Activated CD8-positive, alpha-beta T cell treated with anti-CD3 and anti-CD28 coated beads, Interleukin-2, amount 10 ng/mL, durations not matched to agents 7 days and 5 days (primary cell): ENCODE data around the gene TTC3. TPM values are rescaled to one million over a fixed set of nuclear protein-coding genes. Genes with fewer than 3 reads are reported as not detected.

Experiments used
- ATAC-seq: fragments of 150-1000 bp; cut with Tn5 transposase; one replicate; pipeline ENCODE4 v1.10.0; 2021; ENCODE audit warnings: moderate library complexity
- CTCF ChIA-PET: fragments of 350-600 bp; sonication (Branson Sonifier 250); formaldehyde crosslinking; loops from one replicate; lab custom pipeline; 2021; ENCODE audit warnings: antibody characterized with exemption; lab: Charles Lee
- POLR2A ChIA-PET: fragments of 350-600 bp; sonication (Branson Sonifier 250); formaldehyde crosslinking; loops from one replicate; lab custom pipeline; 2021; ENCODE audit warnings: antibody characterized with exemption; lab: Charles Lee
- DNase-seq: peaks from one replicate; pipeline ENCODE4 v3.0.0-alpha.2; 2020
- H3K27ac Mint-ChIP-seq: one replicate; pipeline ENCODE4 v1.8.0; 2021; ENCODE audit warnings: mild to moderate bottlenecking, mixed read lengths
- H3K27me3 Mint-ChIP-seq: one replicate; pipeline ENCODE4 v1.8.0; 2021; ENCODE audit warnings: low read depth, mixed read lengths
- H3K36me3 Mint-ChIP-seq: one replicate; pipeline ENCODE4 v1.8.0; 2021; ENCODE audit warnings: low read depth, mixed read lengths
- H3K4me1 Mint-ChIP-seq: one replicate; pipeline ENCODE4 v1.8.0; 2021; ENCODE audit warnings: low read depth, mixed read lengths
- H3K4me3 Mint-ChIP-seq: one replicate; pipeline ENCODE4 v1.8.0; 2021; ENCODE audit warnings: mild to moderate bottlenecking, mixed read lengths
- H3K9me3 Mint-ChIP-seq: one replicate; pipeline ENCODE4 v1.8.0; 2022; ENCODE audit warnings: mixed read lengths; ENCODE audit not compliant: insufficient read depth
- total RNA-seq, 2 experiments: library from RNA; stranded (reverse); gene quantifications; one replicate each; pipeline ENCODE4 v1.2.3, GENCODE V29; 2021

The TTC3 gene
- total RNA-seq, 2 experiments from 2014 or later, result 48.3 to 49.5 TPM

- no peak for DNase-seq
- Mint-ChIP-seq H3K36me3 (peaks cover 34% of the 10 kb centered on the region), H3K27me3 (no peaks in the 10 kb centered on the region), H3K9me3 (no peaks in the 10 kb centered on the region), H3K4me1 (peaks cover 13% of the 10 kb centered on the region), H3K27ac (no peak overlapping the region), H3K4me3 (no peak overlapping the region)
- ChIA-PET POLR2A (no interaction called here), CTCF (interaction anchor here (0.9 kb wide), 1 partner anchor 64 kb away, joined by 3 read pairs; no protein-coding TSS in a partner anchor)
- ATAC-seq, result no peak
These were observed 111.9 kb downstream of the TTC3 start for GRCh38 chr21:37184784-37185593.

GRCh38 chr21:37186983-37187382, 113.9 kb downstream of the TTC3 start:
- DNase-seq (no peak), ATAC-seq (no peak)
- Mint-ChIP-seq H3K4me1 (peaks cover 16% of the 10 kb centered on the region), H3K27me3 (no peaks in the 10 kb centered on the region), H3K36me3 (peaks cover 35% of the 10 kb centered on the region), H3K9me3 (no peaks in the 10 kb centered on the region), H3K4me3 (no peak overlapping the region), H3K27ac (peak overlapping the region; percentile 4)
- POLR2A ChIA-PET, result no interaction called here
- CTCF ChIA-PET, result interaction anchor here (0.7 to 1.2 kb wide), 4 partner anchors 11 to 118 kb away, joined by 3 to 8 read pairs (median 4); no protein-coding TSS in a partner anchor

GRCh38 chr21:37188825-37189224, 115.8 kb downstream of the TTC3 start:
- no peak overlapping the region for H3K4me3 Mint-ChIP-seq
- ATAC-seq, result no peak
- no peaks in the 10 kb centered on the region for H3K27me3 Mint-ChIP-seq
- H3K9me3 Mint-ChIP-seq, result no peaks in the 10 kb centered on the region
- CTCF ChIA-PET, result no interaction called here
- H3K36me3 Mint-ChIP-seq, result peaks cover 35% of the 10 kb centered on the region
- H3K4me1 Mint-ChIP-seq, result peaks cover 17% of the 10 kb centered on the region
- H3K27ac Mint-ChIP-seq, result no peak overlapping the region
- no peak for DNase-seq
- POLR2A ChIA-PET, result no interaction called here

- peaks cover 36% of the 10 kb centered on the region for H3K36me3 Mint-ChIP-seq
- H3K27ac Mint-ChIP-seq, result peak overlapping the region; percentile 1
- DNase-seq (no peak), ATAC-seq (no peak)
- POLR2A ChIA-PET, result no interaction called here
- peaks cover 9% of the 10 kb centered on the region for H3K4me1 Mint-ChIP-seq
- CTCF ChIA-PET, result interaction anchor here (1.3 kb wide), 1 partner anchor 67 kb away, joined by 3 read pairs; no protein-coding TSS in a partner anchor
- no peak overlapping the region for H3K4me3 Mint-ChIP-seq
- no peaks in the 10 kb centered on the region for H3K9me3 Mint-ChIP-seq
- H3K27me3 Mint-ChIP-seq, result no peaks in the 10 kb centered on the region
These were observed 119.0 kb downstream of the TTC3 start for GRCh38 chr21:37192019-37192418.

GRCh38 chr21:37193006-37193405, 120.0 kb downstream of the TTC3 start:
- H3K36me3 Mint-ChIP-seq, result peaks cover 36% of the 10 kb centered on the region
- ATAC-seq (no peak), DNase-seq (no peak)
- H3K9me3 Mint-ChIP-seq, result no peaks in the 10 kb centered on the region
- no peak overlapping the region for H3K27ac Mint-ChIP-seq
- CTCF ChIA-PET, result interaction anchor here (1.3 kb wide), 1 partner anchor 66 kb away, joined by 3 read pairs; no protein-coding TSS in a partner anchor
- POLR2A ChIA-PET, result no interaction called here
- H3K27me3 Mint-ChIP-seq, result no peaks in the 10 kb centered on the region
- peaks cover 4% of the 10 kb centered on the region for H3K4me1 Mint-ChIP-seq
- no peak overlapping the region for H3K4me3 Mint-ChIP-seq

- Mint-ChIP-seq H3K27ac (no peak overlapping the region), H3K4me3 (no peak overlapping the region), H3K27me3 (no peaks in the 10 kb centered on the region), H3K4me1 (peaks cover 4% of the 10 kb centered on the region), H3K9me3 (no peaks in the 10 kb centered on the region), H3K36me3 (peaks cover 35% of the 10 kb centered on the region)
- DNase-seq (no peak), ATAC-seq (no peak)
- ChIA-PET POLR2A (no interaction called here), CTCF (no interaction called here)
These were observed 120.6 kb downstream of the TTC3 start for GRCh38 chr21:37193676-37194075.

- ChIA-PET POLR2A (no interaction called here), CTCF (interaction anchor here (1.1 to 1.4 kb wide), 2 partner anchors 28 to 369 kb away, joined by 3 read pairs; no protein-coding TSS in a partner anchor)
- no peak for DNase-seq
- ATAC-seq, result no peak
- peaks cover 4% of the 10 kb centered on the region for H3K4me1 Mint-ChIP-seq
- H3K27me3 Mint-ChIP-seq, result no peaks in the 10 kb centered on the region
- peaks cover 33% of the 10 kb centered on the region for H3K36me3 Mint-ChIP-seq
- no peaks in the 10 kb centered on the region for H3K9me3 Mint-ChIP-seq
- H3K27ac Mint-ChIP-seq, result no peak overlapping the region
- H3K4me3 Mint-ChIP-seq, result no peak overlapping the region
These were observed 122.0 kb downstream of the TTC3 start for GRCh38 chr21:37195059-37195458.

- ChIA-PET POLR2A (no interaction called here), CTCF (interaction anchor here (1.4 kb wide), 1 partner anchor 368 kb away, joined by 3 read pairs; no protein-coding TSS in a partner anchor)
- DNase-seq (no peak), ATAC-seq (no peak)
- Mint-ChIP-seq H3K4me3 (no peak overlapping the region), H3K9me3 (no peaks in the 10 kb centered on the region), H3K27me3 (no peaks in the 10 kb centered on the region), H3K36me3 (peaks cover 30% of the 10 kb centered on the region), H3K27ac (no peak overlapping the region), H3K4me1 (peaks cover 4% of the 10 kb centered on the region)
These were observed 122.6 kb downstream of the TTC3 start for GRCh38 chr21:37195610-37196009.

GRCh38 chr21:37196847-37197246, 123.8 kb downstream of the TTC3 start:
- Mint-ChIP-seq H3K4me3 (no peak overlapping the region), H3K4me1 (peaks cover 3% of the 10 kb centered on the region), H3K27ac (no peak overlapping the region), H3K36me3 (peaks cover 28% of the 10 kb centered on the region), H3K9me3 (no peaks in the 10 kb centered on the region), H3K27me3 (no peaks in the 10 kb centered on the region)
- ChIA-PET POLR2A (no interaction called here), CTCF (no interaction called here)
- DNase-seq (no peak), ATAC-seq (no peak)

GRCh38 chr21:37197746-37198145, 124.7 kb downstream of the TTC3 start:
- no peak overlapping the region for H3K27ac Mint-ChIP-seq
- H3K36me3 Mint-ChIP-seq, result peaks cover 29% of the 10 kb centered on the region
- H3K4me1 Mint-ChIP-seq, result no peaks in the 10 kb centered on the region
- H3K4me3 Mint-ChIP-seq, result no peak overlapping the region
- H3K27me3 Mint-ChIP-seq, result no peaks in the 10 kb centered on the region
- POLR2A ChIA-PET, result no interaction called here
- CTCF ChIA-PET, result interaction anchor here (0.9 kb wide), 1 partner anchor 10 kb away, joined by 8 read pairs; no protein-coding TSS in a partner anchor
- DNase-seq (no peak), ATAC-seq (no peak)
- H3K9me3 Mint-ChIP-seq, result no peaks in the 10 kb centered on the region

GRCh38 chr21:37199057-37199924, 126.2 kb downstream of the TTC3 start:
- Mint-ChIP-seq H3K4me3 (no peak overlapping the region), H3K9me3 (no peaks in the 10 kb centered on the region), H3K4me1 (no peaks in the 10 kb centered on the region), H3K27me3 (no peaks in the 10 kb centered on the region), H3K27ac (no peak overlapping the region), H3K36me3 (peaks cover 22% of the 10 kb centered on the region)
- no peak for ATAC-seq
- CTCF ChIA-PET, result no interaction called here
- POLR2A ChIA-PET, result interaction anchor here (2.0 kb wide), 1 partner anchor 68 kb away, joined by 11 read pairs; the partner anchor contains the start of gene VPS26C
- no peak for DNase-seq
